WTC11 (cell line): ENCODE data around the gene RRP1B. TPM values are rescaled to one million over a fixed set of nuclear protein-coding genes. Genes with fewer than 3 reads are reported as not detected.
A peak's percentile ranks its signal among the peaks of the same experiment; 100 is the strongest.

ENCODE experiments used
- CBFB ChIP-seq: sonication (generic); formaldehyde crosslinking; IDR thresholded peaks from 2 replicates; pipeline ENCODE4 v1.8.1; 2022; ENCODE audit warnings: mild to moderate bottlenecking, low read depth, missing genetic modification reagents
- ELF4 ChIP-seq: sonication (generic); formaldehyde crosslinking; IDR thresholded peaks from 2 replicates; pipeline ENCODE4 v1.8.1; 2022; ENCODE audit warnings: low read depth, mild to moderate bottlenecking, moderate library complexity, missing genetic modification reagents
- ESRRA ChIP-seq: sonication (generic); formaldehyde crosslinking; IDR thresholded peaks from 2 replicates; pipeline ENCODE4 v1.8.1; 2022; ENCODE audit warnings: mild to moderate bottlenecking, missing genetic modification reagents, borderline replicate concordance
- GABPB1 ChIP-seq: sonication (generic); formaldehyde crosslinking; IDR thresholded peaks from 2 replicates; pipeline ENCODE4 v1.8.1; 2023; ENCODE audit warnings: mild to moderate bottlenecking, missing genetic modification reagents
- JAZF1 ChIP-seq: fragments of 250-450 bp; sonication (Bioruptor Pico); IDR thresholded peaks from 2 replicates; pipeline ENCODE4 v1.9.0; 2021; ENCODE audit warnings: moderate library complexity, mild to moderate bottlenecking, inconsistent platforms
- JUN ChIP-seq: sonication (generic); formaldehyde crosslinking; IDR thresholded peaks from 2 replicates; pipeline ENCODE4 v1.8.0; 2023; ENCODE audit warnings: mild to moderate bottlenecking, missing genetic modification reagents
- MYBL2 ChIP-seq: sonication (generic); formaldehyde crosslinking; IDR thresholded peaks from 2 replicates; pipeline ENCODE4 v1.8.1; 2023; ENCODE audit warnings: mild to moderate bottlenecking, moderate library complexity, missing genetic modification reagents
- NR1H2 ChIP-seq: sonication (generic); formaldehyde crosslinking; IDR thresholded peaks from 2 replicates; pipeline ENCODE4 v1.9.0; 2021; ENCODE audit warnings: mild to moderate bottlenecking, moderate library complexity, missing genetic modification reagents
- SMAD4 ChIP-seq: sonication (generic); formaldehyde crosslinking; IDR thresholded peaks from 2 replicates; pipeline ENCODE4 v1.8.0; 2022; ENCODE audit warnings: mild to moderate bottlenecking, missing genetic modification reagents
- SP1 ChIP-seq: sonication (generic); formaldehyde crosslinking; conservative IDR thresholded peaks from 2 replicates; pipeline ENCODE4 v1.8.1; 2022; ENCODE audit warnings: missing genetic modification reagents
- TEAD4 ChIP-seq: sonication (generic); formaldehyde crosslinking; IDR thresholded peaks from 2 replicates; pipeline ENCODE4 v1.8.0; 2022; ENCODE audit warnings: mild to moderate bottlenecking, missing genetic modification reagents
- TP53 ChIP-seq: sonication (generic); formaldehyde crosslinking; IDR thresholded peaks from 2 replicates; pipeline ENCODE4 v1.8.1; 2023; ENCODE audit warnings: mild to moderate bottlenecking, missing genetic modification reagents
- ZNF219 ChIP-seq: sonication (generic); formaldehyde crosslinking; IDR thresholded peaks from 2 replicates; pipeline ENCODE4 v1.8.0; 2023; ENCODE audit warnings: missing genetic modification reagents, mild to moderate bottlenecking, borderline replicate concordance
- ZNF317 ChIP-seq: sonication (generic); formaldehyde crosslinking; IDR thresholded peaks from 2 replicates; pipeline ENCODE4 v1.8.1; 2023; ENCODE audit warnings: low read depth, mild to moderate bottlenecking, moderate library complexity, missing genetic modification reagents, borderline replicate concordance
- ZNF416 ChIP-seq: fragments of 250-450 bp; sonication (Bioruptor Pico); IDR thresholded peaks from 2 replicates; pipeline ENCODE4 v1.9.0; 2021; ENCODE audit warnings: mild to moderate bottlenecking, inconsistent platforms
- ZNF423 ChIP-seq: fragments of 250-450 bp; sonication (Bioruptor Pico); IDR thresholded peaks from 2 replicates; pipeline ENCODE4 v2.1.2; 2022; ENCODE audit warnings: mild to moderate bottlenecking, moderate library complexity
- ZNF671 ChIP-seq: fragments of 250-450 bp; sonication (Bioruptor Pico); IDR thresholded peaks from 2 replicates; pipeline ENCODE4 v1.8.0; 2021; ENCODE audit warnings: mild to moderate bottlenecking
- total RNA-seq: library from RNA; stranded (reverse); gene quantifications from 3 replicates; pipeline ENCODE4 v1.2.3, GENCODE V29; 2021
- TF ChIP-seq, protein P1 (sequence below): sonication (generic); formaldehyde crosslinking; IDR thresholded peaks from 2 replicates; pipeline ENCODE4 v1.8.0; 2023; ENCODE audit warnings: missing genetic modification reagents
- TF ChIP-seq, protein P2 (sequence below): sonication (generic); formaldehyde crosslinking; IDR thresholded peaks from 2 replicates; pipeline ENCODE4 v1.8.1; 2023; ENCODE audit warnings: mild to moderate bottlenecking, missing genetic modification reagents, borderline replicate concordance
- TF ChIP-seq, protein P3 (sequence below): sonication (generic); formaldehyde crosslinking; IDR thresholded peaks from 2 replicates; pipeline ENCODE4 v1.8.1; 2022; ENCODE audit warnings: mild to moderate bottlenecking, moderate library complexity, missing genetic modification reagents
- TF ChIP-seq, protein P4 (sequence below): sonication (generic); formaldehyde crosslinking; IDR thresholded peaks from 2 replicates; pipeline ENCODE4 v1.8.1; 2023; ENCODE audit warnings: mild to moderate bottlenecking, moderate library complexity, missing genetic modification reagents
- TF ChIP-seq, protein P5 (sequence below): sonication (generic); formaldehyde crosslinking; IDR thresholded peaks from 2 replicates; pipeline ENCODE4 v1.8.1; 2023; ENCODE audit warnings: mild to moderate bottlenecking, missing genetic modification reagents
- TF ChIP-seq, protein P6 (sequence below): sonication (generic); formaldehyde crosslinking; IDR thresholded peaks from 2 replicates; pipeline ENCODE4 v1.8.1; 2022; ENCODE audit warnings: low read depth, mild to moderate bottlenecking, moderate library complexity, missing genetic modification reagents, borderline replicate concordance
- TF ChIP-seq, protein P7 (sequence below): sonication (generic); formaldehyde crosslinking; conservative IDR thresholded peaks from 2 replicates; pipeline ENCODE4 v1.8.1; 2023; ENCODE audit warnings: mild to moderate bottlenecking, low read depth, missing genetic modification reagents, moderate library complexity

Gene RRP1B
- total RNA-seq, 1 experiment from 2014 or later: 74.9 TPM

DNA sequence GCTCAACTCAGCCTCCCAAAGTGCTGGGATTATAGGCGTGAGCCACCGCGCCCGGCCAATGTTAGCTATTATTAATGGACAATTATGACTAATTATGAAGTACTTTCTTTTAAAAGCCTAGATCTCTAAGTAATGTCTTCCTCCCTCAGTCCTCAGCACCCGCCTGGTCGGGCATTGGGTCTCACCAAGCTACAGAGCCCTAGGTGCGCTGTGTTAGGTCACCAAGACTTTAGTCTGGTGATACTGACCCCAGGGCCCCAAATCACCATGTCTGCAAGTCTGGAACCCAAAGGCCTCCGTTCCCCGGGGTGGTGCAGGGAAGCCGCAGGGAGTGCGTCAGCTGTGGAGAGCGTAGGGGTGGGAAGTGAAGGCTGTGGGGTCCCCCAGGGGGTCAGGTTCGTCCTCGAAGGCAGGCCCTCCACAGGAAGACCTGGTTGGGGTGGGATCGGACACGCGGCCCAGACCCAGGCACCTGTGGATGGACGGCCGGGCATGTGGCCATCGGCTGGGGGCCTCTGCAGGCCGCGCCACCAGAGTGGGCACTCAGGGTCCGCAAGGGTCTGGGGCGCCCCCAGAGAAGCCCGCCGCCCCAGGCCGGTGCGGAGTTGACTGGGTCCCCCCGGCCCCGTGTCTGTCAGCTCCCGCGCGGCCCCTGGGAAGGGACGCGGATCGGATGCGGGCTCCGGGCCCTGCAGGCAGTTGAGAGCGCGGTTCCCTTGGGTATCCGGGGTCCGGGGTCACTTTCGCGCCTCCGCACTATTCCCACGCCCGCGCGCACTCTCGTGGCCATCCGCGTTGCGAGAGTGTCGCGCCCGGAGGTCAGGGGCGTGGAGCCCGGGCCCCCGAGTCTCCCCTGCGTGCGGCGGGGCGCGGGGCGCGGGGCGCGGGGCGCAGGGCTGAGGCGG, 58.9 kb downstream of the RRP1B start (continued):
- TF ChIP-seq ZNF317 (CRISPR knock-in tag) (no peak), JUN (CRISPR knock-in tag) (no peak), ELF4 (CRISPR knock-in tag) (no peak), JAZF1 (no peak), TEAD4 (CRISPR knock-in tag) (no peak), MYBL2 (CRISPR knock-in tag) (no peak), CBFB (CRISPR knock-in tag) (no peak), ESRRA (no peak), TP53 (no peak; the same call in 1 of the 2 replicates), ZNF416 (CRISPR knock-in tag) (no peak), GABPB1 (CRISPR knock-in tag) (no peak), ZNF671 (CRISPR knock-in tag) (no peak), SMAD4 (CRISPR knock-in tag) (no peak), ZNF423 (CRISPR knock-in tag) (no peak), NR1H2 (CRISPR knock-in tag) (no peak), SP1 (CRISPR knock-in tag) (no peak), ZNF219 (CRISPR knock-in tag) (no peak)
- TF ChIP-seq, protein P1, sequence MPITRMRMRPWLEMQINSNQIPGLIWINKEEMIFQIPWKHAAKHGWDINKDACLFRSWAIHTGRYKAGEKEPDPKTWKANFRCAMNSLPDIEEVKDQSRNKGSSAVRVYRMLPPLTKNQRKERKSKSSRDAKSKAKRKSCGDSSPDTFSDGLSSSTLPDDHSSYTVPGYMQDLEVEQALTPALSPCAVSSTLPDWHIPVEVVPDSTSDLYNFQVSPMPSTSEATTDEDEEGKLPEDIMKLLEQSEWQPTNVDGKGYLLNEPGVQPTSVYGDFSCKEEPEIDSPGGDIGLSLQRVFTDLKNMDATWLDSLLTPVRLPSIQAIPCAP (CRISPR knock-in tag): no peak
- TF ChIP-seq, protein P2, sequence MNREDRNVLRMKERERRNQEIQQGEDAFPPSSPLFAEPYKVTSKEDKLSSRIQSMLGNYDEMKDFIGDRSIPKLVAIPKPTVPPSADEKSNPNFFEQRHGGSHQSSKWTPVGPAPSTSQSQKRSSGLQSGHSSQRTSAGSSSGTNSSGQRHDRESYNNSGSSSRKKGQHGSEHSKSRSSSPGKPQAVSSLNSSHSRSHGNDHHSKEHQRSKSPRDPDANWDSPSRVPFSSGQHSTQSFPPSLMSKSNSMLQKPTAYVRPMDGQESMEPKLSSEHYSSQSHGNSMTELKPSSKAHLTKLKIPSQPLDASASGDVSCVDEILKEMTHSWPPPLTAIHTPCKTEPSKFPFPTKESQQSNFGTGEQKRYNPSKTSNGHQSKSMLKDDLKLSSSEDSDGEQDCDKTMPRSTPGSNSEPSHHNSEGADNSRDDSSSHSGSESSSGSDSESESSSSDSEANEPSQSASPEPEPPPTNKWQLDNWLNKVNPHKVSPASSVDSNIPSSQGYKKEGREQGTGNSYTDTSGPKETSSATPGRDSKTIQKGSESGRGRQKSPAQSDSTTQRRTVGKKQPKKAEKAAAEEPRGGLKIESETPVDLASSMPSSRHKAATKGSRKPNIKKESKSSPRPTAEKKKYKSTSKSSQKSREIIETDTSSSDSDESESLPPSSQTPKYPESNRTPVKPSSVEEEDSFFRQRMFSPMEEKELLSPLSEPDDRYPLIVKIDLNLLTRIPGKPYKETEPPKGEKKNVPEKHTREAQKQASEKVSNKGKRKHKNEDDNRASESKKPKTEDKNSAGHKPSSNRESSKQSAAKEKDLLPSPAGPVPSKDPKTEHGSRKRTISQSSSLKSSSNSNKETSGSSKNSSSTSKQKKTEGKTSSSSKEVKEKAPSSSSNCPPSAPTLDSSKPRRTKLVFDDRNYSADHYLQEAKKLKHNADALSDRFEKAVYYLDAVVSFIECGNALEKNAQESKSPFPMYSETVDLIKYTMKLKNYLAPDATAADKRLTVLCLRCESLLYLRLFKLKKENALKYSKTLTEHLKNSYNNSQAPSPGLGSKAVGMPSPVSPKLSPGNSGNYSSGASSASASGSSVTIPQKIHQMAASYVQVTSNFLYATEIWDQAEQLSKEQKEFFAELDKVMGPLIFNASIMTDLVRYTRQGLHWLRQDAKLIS (CRISPR knock-in tag): no peak
- TF ChIP-seq, protein P3, sequence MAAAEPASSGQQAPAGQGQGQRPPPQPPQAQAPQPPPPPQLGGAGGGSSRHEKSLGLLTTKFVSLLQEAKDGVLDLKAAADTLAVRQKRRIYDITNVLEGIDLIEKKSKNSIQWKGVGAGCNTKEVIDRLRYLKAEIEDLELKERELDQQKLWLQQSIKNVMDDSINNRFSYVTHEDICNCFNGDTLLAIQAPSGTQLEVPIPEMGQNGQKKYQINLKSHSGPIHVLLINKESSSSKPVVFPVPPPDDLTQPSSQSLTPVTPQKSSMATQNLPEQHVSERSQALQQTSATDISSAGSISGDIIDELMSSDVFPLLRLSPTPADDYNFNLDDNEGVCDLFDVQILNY (CRISPR knock-in tag): peak; percentile 45; the same call in 1 of the 2 replicates
- TF ChIP-seq, protein P4, sequence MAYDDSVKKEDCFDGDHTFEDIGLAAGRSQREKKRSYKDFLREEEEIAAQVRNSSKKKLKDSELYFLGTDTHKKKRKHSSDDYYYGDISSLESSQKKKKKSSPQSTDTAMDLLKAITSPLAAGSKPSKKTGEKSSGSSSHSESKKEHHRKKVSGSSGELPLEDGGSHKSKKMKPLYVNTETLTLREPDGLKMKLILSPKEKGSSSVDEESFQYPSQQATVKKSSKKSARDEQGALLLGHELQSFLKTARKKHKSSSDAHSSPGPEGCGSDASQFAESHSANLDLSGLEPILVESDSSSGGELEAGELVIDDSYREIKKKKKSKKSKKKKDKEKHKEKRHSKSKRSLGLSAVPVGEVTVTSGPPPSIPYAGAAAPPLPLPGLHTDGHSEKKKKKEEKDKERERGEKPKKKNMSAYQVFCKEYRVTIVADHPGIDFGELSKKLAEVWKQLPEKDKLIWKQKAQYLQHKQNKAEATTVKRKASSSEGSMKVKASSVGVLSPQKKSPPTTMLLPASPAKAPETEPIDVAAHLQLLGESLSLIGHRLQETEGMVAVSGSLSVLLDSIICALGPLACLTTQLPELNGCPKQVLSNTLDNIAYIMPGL (CRISPR knock-in tag): peak; percentile 47; the same call in 1 of the 2 replicates
- TF ChIP-seq, protein P5, sequence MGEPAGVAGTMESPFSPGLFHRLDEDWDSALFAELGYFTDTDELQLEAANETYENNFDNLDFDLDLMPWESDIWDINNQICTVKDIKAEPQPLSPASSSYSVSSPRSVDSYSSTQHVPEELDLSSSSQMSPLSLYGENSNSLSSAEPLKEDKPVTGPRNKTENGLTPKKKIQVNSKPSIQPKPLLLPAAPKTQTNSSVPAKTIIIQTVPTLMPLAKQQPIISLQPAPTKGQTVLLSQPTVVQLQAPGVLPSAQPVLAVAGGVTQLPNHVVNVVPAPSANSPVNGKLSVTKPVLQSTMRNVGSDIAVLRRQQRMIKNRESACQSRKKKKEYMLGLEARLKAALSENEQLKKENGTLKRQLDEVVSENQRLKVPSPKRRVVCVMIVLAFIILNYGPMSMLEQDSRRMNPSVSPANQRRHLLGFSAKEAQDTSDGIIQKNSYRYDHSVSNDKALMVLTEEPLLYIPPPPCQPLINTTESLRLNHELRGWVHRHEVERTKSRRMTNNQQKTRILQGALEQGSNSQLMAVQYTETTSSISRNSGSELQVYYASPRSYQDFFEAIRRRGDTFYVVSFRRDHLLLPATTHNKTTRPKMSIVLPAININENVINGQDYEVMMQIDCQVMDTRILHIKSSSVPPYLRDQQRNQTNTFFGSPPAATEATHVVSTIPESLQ (CRISPR knock-in tag): no peak
- TF ChIP-seq, protein P6, sequence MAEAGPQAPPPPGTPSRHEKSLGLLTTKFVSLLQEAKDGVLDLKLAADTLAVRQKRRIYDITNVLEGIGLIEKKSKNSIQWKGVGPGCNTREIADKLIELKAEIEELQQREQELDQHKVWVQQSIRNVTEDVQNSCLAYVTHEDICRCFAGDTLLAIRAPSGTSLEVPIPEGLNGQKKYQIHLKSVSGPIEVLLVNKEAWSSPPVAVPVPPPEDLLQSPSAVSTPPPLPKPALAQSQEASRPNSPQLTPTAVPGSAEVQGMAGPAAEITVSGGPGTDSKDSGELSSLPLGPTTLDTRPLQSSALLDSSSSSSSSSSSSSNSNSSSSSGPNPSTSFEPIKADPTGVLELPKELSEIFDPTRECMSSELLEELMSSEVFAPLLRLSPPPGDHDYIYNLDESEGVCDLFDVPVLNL: no peak
- TF ChIP-seq, protein P7, sequence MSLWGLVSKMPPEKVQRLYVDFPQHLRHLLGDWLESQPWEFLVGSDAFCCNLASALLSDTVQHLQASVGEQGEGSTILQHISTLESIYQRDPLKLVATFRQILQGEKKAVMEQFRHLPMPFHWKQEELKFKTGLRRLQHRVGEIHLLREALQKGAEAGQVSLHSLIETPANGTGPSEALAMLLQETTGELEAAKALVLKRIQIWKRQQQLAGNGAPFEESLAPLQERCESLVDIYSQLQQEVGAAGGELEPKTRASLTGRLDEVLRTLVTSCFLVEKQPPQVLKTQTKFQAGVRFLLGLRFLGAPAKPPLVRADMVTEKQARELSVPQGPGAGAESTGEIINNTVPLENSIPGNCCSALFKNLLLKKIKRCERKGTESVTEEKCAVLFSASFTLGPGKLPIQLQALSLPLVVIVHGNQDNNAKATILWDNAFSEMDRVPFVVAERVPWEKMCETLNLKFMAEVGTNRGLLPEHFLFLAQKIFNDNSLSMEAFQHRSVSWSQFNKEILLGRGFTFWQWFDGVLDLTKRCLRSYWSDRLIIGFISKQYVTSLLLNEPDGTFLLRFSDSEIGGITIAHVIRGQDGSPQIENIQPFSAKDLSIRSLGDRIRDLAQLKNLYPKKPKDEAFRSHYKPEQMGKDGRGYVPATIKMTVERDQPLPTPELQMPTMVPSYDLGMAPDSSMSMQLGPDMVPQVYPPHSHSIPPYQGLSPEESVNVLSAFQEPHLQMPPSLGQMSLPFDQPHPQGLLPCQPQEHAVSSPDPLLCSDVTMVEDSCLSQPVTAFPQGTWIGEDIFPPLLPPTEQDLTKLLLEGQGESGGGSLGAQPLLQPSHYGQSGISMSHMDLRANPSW (CRISPR knock-in tag): no peak
